Activated T-cell treated with anti-CD3 and anti-CD28 coated beads for 48 hours (primary cell): ENCODE measurements around the gene FARS2.
"Not testable (repeated sequence)": the region's sequence is repeated elsewhere in the genome, so short reads cannot be mapped to it uniquely, and the experiment has no call there.

Experiments
- DNase-seq: peaks from one replicate; pipeline ENCODE4 v3.0.0-alpha.2; 2020; ENCODE audit warnings: low read depth

Gene FARS2

DNA sequence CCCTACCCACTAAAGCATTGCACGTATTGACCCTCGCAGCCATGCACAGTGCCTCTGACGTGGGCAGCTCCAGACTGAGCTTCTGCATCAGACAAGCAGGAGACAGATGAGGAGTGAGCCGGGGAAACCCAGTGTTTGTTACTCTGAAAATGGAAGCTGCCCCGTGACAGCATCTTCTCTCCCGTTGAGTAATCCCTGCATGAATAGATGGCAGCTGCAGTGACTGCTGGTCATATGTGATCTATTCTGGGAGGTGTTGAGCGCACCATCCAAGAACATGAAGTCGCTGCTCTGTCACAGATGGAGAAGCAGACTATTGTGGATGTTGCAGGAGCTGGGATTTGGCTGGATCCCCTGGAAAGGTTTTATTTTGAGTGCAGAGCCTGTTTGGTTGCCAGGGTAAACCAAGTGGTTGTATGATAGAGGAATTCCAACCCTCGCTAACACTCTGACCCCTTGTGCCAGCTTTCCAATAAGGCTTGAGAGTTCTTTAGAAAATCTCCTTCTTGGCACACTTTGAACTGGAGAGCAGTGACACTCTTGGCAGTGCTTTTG lies 503.2 kb downstream of the FARS2 start:
- DNase-seq: no peak

- DNase-seq: no peak
Measured at GRCh38 chr6:5765141-5765760, 503.9 kb downstream of the FARS2 start.

GRCh38 chr6:5766260-5766659 lies 504.9 kb downstream of the FARS2 start:
- DNase-seq: no peak

GRCh38 chr6:5767471-5767870 lies 506.2 kb downstream of the FARS2 start:
- no peak for DNase-seq

- no peak for DNase-seq
Measured at GRCh38 chr6:5771211-5771610, 509.9 kb downstream of the FARS2 start.

DNA sequence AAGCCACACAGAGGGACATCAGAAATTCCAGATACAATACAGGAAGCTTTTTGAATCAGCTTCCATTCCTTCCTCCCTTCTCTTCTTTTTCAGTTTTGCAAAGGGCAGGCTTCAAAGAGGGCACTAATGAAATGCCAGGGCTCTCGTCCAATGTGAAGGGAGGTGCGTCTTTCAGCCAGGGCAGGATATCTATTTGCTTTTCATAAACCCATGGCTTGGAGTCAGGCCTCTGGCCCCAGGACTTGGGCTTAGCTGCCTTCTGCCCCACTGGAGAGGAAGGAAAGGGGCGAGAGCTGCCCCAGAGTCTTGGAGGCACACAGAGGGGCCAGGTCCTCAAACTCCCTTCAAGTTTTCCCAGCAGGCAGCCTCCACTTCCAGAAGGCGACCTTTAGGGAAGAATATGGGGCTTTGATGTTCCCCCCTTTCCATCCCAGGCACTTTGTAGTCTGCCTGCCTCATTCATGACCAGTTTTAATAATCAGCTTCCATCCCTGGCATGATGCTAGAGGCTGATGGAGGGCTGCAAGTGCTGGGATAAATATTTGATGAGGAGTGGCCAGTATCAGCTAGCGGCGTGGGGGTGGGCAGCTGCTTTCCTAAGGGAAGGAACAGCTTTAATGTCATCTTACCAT lies 510.6 kb downstream of the FARS2 start:
- DNase-seq: no peak

DNA sequence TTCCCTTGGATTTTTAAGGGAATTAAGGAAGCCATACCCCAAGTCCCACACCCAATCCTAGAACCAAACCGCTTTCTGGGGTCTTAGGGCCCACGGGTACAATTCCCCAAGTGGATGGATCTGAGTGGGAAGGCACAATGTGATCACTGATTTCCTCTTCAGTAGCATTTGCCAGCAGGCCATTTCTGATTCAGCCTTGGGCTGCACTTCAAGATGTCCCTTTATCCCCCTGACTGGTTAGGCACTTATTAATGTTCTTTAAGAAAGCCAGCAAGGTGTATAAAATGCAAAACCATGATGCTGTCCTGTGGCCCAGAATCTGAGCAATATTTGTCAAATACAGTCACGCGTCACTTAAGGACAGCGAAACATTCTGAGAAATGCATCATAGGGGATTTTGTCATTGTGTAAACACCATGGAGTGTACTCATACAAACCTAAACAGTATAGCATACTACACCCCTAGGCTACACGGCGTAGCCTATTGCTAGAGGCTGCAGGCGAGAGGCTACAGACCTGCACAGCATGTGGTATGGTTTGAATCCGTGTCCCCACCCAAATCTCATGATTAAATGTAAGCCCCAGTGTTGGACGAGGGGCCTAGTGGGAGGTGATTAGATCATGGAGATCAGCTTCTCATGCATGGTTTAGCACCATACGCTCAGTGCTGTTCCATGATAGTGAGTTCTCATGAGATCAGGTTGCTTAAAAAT lies 511.3 kb downstream of the FARS2 start:
- no peak for DNase-seq

DNA sequence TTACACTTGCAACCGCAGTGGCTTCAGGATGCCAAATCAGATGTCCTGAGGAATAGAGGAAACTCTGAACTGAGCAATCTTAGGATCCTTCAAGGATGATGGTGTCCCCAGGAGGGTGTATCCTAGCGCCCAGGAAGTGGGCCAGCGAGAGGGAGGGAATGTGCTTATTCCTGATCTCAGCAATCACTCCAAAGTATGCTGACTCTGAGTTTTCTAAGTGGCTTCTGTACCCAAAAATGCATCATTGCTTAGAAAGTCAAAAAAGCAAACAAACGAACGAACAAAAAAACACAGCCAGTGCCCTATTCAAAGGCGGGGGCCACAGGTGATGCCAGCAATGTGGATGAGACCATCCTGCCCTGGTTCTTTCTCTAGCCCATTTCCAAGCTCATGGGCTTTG lies 514.8 kb downstream of the FARS2 start:
- DNase-seq: no peak

- no peak for DNase-seq
Measured at GRCh38 chr6:5776706-5777390, 515.5 kb downstream of the FARS2 start.

DNA sequence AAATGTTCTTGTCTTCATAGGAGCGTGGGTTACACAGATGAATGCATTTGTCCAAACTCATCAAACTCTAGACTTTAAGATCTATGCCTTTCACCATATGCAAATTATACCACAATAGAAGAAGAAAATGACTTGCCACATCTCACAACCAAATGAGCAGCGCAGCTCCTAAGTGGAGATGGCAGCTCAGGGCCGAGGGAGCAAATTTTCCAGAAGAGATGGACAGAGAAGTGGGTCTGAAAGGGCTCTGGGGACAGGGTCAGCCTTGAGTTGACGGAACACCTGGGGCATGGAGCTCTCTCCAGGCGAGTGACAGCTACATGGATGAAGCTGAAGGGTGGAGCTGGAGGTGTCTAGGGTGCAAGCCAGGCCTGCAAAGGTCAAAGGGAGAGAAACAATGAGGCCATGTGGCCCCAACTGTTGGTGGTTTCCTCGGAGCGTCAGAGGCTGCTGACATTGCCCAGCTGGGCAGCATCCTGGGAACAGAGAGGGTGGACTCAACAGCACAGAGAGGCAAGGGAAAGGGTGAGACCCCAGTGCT lies 517.1 kb downstream of the FARS2 start:
- DNase-seq: no peak

DNA sequence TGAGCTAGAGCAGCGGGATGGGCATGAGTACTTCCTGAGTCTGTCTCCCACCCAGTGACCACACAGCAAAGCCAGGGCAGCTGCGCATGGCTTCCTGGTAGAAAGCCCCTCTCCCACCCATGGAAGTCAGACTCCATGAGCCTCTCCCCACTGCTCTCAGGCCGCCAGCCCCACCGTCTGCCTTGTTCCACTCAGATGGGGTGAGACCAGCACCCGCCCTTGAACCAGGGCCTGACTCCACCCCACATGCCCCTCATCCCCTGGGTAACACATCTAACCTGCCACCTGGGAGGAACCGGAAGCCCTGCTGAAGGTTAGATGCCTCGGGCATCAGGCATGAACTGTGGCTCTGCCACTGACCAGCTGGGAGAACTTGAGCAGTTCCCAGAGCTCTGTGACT lies 517.6 kb downstream of the FARS2 start:
- no peak for DNase-seq

DNA sequence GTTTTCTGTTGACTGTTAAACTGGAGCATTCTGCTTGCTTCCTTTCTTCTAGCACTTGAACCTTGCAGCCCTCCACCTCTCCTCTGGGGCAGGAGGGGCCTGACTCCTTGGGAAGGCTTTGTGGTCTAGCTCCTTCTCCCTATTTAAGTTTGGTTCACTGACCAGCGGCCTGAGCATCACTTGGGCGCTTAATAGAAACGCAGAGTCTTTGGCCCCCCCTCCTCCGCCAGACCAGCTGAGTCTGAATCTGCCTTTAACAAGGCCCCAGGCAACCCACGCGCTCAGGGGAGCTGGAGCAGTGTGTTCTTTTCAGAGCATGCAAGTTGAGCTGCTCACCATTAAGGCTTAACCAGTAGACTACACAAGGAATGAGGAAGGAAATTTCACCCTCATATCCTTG lies 519.7 kb downstream of the FARS2 start:
- DNase-seq: no peak

DNA sequence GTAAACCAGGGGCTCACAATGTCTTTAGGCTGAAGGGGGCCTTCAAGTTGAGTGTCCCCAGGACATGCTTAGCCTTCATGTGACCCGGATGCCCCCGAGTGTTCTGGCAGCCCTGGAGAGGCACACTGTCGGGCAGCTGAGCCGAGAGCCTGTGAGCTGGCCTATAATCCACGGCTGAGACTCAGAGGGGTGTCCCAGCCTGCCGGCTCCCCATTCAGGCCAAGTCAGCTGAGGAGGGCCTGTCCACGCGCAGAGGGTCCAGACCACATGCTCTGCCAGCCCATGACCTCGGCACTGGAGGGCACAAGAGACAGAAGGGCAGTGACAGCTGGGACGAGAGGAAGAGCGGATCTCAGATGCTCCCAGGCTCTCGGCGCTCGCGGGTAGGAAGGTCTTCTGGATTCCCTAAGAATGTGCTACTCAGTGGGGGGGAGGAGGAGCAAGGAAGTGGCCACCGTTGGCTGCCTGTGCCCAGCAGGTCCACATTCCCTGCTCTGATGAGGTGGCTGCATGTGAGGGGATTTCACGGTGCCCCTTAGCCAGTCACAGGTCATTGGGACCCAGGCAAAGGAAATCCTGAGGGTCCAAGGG lies 520.7 kb downstream of the FARS2 start:
- DNase-seq: no peak

DNA sequence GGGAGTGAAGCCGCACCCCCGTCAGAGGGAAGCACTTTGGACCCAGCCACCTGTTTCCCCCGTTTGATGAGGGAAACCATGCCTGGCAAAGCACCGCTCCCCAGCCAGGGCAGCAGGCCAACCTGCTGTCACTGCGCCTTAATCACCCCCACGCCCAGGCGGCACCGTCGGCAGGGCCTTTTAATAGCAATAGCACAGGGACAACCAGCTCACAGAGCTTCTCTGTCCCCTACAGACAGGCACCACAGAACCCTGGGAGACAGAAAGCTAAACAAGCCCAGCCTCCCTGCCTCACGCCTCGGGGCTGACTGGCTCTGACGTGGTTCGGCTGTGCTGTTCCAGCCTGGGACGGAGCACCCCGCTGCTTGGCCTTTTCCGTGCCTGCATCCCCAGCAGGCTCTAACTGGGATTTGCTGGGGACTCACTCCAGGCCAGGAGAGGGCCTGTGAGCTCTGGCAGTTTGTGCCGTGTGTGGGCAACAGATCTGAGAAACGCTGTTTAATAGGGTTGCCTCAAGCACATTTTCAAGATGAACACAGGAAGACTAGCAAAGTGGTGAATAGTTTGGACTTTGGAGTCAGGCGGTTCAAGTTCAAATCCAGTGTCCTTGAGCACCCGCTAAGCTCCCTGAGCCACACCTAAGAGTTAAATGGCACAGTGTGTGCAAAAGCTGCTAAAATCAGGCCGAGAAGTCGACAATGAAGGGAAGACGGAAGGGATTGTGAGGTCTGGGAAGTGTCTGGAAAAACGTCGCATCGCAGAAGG lies 521.7 kb downstream of the FARS2 start:
- DNase-seq: no peak

DNA sequence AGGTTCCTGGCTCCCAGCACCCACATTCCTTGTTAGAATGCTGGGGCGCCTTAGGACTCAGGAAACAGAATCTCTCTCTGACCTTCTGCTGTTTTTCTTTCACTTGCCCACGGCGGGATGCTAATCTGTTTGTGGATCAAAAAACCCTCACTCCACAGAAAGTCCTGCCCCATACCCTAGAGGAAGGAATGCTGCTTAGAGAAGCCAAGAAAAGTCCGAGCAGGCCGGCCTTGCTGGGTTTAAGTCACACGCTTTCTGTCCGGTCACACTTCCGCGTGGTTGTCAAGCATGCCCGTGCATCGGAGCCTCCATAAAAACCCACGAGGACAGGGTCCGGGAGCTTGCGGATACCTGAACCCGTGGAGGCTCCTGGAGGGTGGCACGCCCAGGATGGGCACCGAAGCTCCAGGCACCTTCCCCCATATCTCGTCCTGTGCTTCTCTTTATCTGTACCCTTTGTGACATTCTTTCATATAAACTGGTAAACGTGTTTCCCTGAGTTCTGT lies 522.3 kb downstream of the FARS2 start:
- no peak for DNase-seq

- no peak for DNase-seq
Measured at GRCh38 chr6:5785249-5785648, 523.9 kb downstream of the FARS2 start.

- DNase-seq: no peak
Measured at GRCh38 chr6:5786321-5786968, 525.1 kb downstream of the FARS2 start.

DNA sequence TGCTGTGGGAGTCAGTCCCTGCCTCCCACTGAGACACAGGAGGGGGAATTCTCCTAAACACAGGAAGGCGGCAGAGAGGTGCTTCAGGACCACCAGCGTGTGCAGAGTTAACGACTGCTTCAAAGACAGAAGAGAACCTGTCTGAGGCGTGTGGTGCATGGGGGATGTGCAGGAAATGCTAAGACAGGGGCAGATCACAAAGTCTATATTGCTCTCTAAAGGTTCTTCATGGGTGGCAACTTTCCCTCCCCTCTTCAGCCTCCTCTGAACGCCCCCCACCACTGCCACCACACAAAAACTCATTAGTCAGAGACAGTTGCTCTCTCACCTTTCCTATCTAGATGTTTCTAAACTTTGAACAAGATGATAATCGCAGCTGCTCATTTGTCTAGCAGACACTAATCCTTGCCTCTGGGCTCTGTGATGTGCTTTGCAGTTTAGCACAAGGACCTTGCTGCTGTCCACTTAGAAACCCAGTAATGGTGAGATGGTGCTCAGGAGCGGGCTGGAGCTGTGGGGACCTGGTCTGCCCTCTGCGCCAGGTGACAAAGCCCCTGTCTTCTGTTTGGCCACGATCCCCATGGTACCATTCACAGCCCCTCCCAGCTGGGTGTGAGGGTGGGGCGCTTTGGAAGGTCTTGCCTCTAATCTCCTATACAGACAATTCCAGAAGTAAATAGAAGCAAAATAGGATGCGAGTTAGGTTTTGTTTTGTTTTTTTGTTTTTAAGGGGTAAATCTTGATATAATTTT lies 525.8 kb downstream of the FARS2 start:
- DNase-seq: no peak

- DNase-seq: not testable (repeated sequence)
Measured at GRCh38 chr6:5789426-5789825, 528.1 kb downstream of the FARS2 start.

- DNase-seq: not testable (repeated sequence)
Measured at GRCh38 chr6:5796555-5796954, 535.2 kb downstream of the FARS2 start.
